ENCODE results near the gene ALK.

The ALK gene

GRCh38 chr2:29615841-29616240 lies 305.5 kb downstream of the ALK start:
- H3K4me2 ChIP-seq (ENCODE audit: low read length) = no peak overlapping the region
- H3K4me3 ChIP-seq (ENCODE audit: low read length) = no peak overlapping the region
- H3K36me3 ChIP-seq (replicated peaks; ENCODE audit: low read depth, low read length) = no peaks in the 10 kb centered on the region
- no peaks in the 10 kb centered on the region for H4K20me1 ChIP-seq (ENCODE audit: insufficient read depth, low read length)
- peaks cover 36% of the 10 kb centered on the region for H3K27me3 ChIP-seq (ENCODE audit: low read depth, low read length)
- H3K9ac ChIP-seq (ENCODE audit: low read length) = no peak overlapping the region
- no peaks in the 10 kb centered on the region for H3K9me3 ChIP-seq (ENCODE audit: insufficient read depth, low read length)
- H2AFZ ChIP-seq (ENCODE audit: low read depth, low read length) = no peak overlapping the region
- H3K4me1 ChIP-seq (ENCODE audit: low read length) = no peaks in the 10 kb centered on the region
- no peak overlapping the region for H3K27ac ChIP-seq (ENCODE audit: low read length)
- TF ChIP-seq EZH2phosphoT487 (IDR thresholded peaks at IDR 0.05; ENCODE audit: low read depth) = no peak
- TF ChIP-seq CTCF (IDR thresholded peaks at IDR 0.05; ENCODE audit: low read depth, low read length) = no peak
- no peaks in the 10 kb centered on the region for H3K79me2 ChIP-seq (ENCODE audit: low read length)

- TF ChIP-seq EZH2phosphoT487 (IDR thresholded peaks at IDR 0.05; ENCODE audit: low read depth) = no peak
- TF ChIP-seq CTCF (IDR thresholded peaks at IDR 0.05; ENCODE audit: low read depth, low read length) = no peak
Measured at GRCh38 chr2:29615183-29615582, 306.2 kb downstream of the ALK start.

GRCh38 chr2:29614295-29614830 lies 307.0 kb downstream of the ALK start:
- Histone ChIP-seq H3K79me2 (ENCODE audit: low read length) (no peaks in the 10 kb centered on the region), H3K9me3 (ENCODE audit: insufficient read depth, low read length) (no peaks in the 10 kb centered on the region), H3K27ac (ENCODE audit: low read length) (no peak overlapping the region), H3K4me2 (ENCODE audit: low read length) (no peak overlapping the region), H3K4me1 (ENCODE audit: low read length) (no peaks in the 10 kb centered on the region), H3K4me3 (ENCODE audit: low read length) (no peak overlapping the region), H3K36me3 (replicated peaks; ENCODE audit: low read depth, low read length) (no peaks in the 10 kb centered on the region), H3K9ac (ENCODE audit: low read length) (no peak overlapping the region), H3K27me3 (ENCODE audit: low read depth, low read length) (peaks cover 38% of the 10 kb centered on the region), H2AFZ (ENCODE audit: low read depth, low read length) (no peak overlapping the region), H4K20me1 (ENCODE audit: insufficient read depth, low read length) (no peaks in the 10 kb centered on the region)
- TF ChIP-seq CTCF (IDR thresholded peaks at IDR 0.05; ENCODE audit: low read depth, low read length) (no peak), EZH2phosphoT487 (IDR thresholded peaks at IDR 0.05; ENCODE audit: low read depth) (no peak)

More at GRCh38 chr2:29615183-29615582, 306.2 kb downstream of the ALK start:
- no peak overlapping the region for H3K9ac ChIP-seq (ENCODE audit: low read length)
- H3K27ac ChIP-seq (ENCODE audit: low read length) = no peak overlapping the region
- no peaks in the 10 kb centered on the region for H3K9me3 ChIP-seq (ENCODE audit: insufficient read depth, low read length)
- H3K27me3 ChIP-seq (ENCODE audit: low read depth, low read length) = peaks cover 34% of the 10 kb centered on the region
- no peaks in the 10 kb centered on the region for H3K79me2 ChIP-seq (ENCODE audit: low read length)
- no peak overlapping the region for H3K4me2 ChIP-seq (ENCODE audit: low read length)
- H3K4me1 ChIP-seq (ENCODE audit: low read length) = no peaks in the 10 kb centered on the region
- H2AFZ ChIP-seq (ENCODE audit: low read depth, low read length) = no peak overlapping the region
- no peaks in the 10 kb centered on the region for H3K36me3 ChIP-seq (replicated peaks; ENCODE audit: low read depth, low read length)
- H3K4me3 ChIP-seq (ENCODE audit: low read length) = no peak overlapping the region
- H4K20me1 ChIP-seq (ENCODE audit: insufficient read depth, low read length) = no peaks in the 10 kb centered on the region

- peaks cover 38% of the 10 kb centered on the region for H3K27me3 ChIP-seq (ENCODE audit: low read depth, low read length)
- TF ChIP-seq EZH2phosphoT487 (IDR thresholded peaks at IDR 0.05; ENCODE audit: low read depth) (no peak), CTCF (IDR thresholded peaks at IDR 0.05; ENCODE audit: low read depth, low read length) (no peak)
- H3K4me1 ChIP-seq (ENCODE audit: low read length) = no peaks in the 10 kb centered on the region
- no peaks in the 10 kb centered on the region for H4K20me1 ChIP-seq (ENCODE audit: insufficient read depth, low read length)
- H3K9me3 ChIP-seq (ENCODE audit: insufficient read depth, low read length) = no peaks in the 10 kb centered on the region
- no peaks in the 10 kb centered on the region for H3K36me3 ChIP-seq (replicated peaks; ENCODE audit: low read depth, low read length)
- no peak overlapping the region for H3K4me3 ChIP-seq (ENCODE audit: low read length)
- no peak overlapping the region for H3K9ac ChIP-seq (ENCODE audit: low read length)
- H3K27ac ChIP-seq (ENCODE audit: low read length) = no peak overlapping the region
- no peaks in the 10 kb centered on the region for H3K79me2 ChIP-seq (ENCODE audit: low read length)
- no peak overlapping the region for H3K4me2 ChIP-seq (ENCODE audit: low read length)
- no peak overlapping the region for H2AFZ ChIP-seq (ENCODE audit: low read depth, low read length)
Measured at GRCh38 chr2:29613792-29614266, 307.6 kb downstream of the ALK start.
